ENCODE measurements around the gene CNOT1. TPM values are rescaled to one million over a fixed set of nuclear protein-coding genes. Genes with fewer than 3 reads are reported as not detected.

CNOT1 gene
- 151 and 195 TPM in 2 replicates for polyA plus RNA-seq (2011; rRNA removed)
- 672 and 771 TPM in 2 replicates for polyA minus RNA-seq (2011; rRNA and poly(A)+ RNA removed)

DNA sequence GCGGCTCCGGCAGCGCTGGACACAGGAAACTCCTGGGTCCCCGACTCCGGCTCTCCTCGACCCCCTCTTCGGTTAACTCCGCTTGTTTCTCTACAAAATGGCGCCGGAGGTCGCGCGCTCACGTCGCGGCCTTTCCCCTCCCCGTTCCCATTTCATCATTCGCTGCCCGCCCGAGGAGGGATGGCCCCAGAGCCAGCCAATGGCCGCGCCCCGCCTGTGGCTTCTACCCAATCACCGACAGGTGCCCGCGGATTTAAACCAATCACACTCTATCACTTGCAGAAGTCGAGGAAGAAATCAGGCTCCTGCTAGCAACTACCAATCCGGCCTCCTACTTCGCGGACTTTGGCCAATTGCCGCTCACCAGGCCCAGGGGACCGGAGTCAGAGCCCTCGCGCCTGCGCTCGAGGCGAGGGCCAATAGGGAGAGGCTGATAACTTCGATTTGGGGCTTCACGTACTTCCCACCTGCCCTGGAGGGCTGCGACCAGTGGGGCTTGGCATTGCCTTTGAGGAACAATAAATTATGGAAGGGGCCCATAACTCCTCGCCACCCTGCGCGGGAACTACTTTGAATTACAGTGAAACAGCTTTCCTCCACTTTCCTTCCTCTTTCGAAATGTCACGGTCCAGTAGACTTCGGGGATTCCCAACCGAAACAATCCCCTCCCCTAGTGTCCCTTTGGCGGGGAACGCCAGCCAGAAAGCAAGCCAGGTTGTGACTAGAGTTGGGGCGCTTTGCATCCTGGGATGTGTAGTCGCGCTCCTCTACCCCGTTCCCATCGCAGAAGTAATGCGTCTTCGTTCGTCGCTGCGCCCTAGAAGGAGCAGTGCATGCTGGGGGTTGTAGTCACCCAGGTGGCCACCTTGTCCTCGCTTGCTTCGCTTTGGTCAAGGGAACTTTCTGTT, at the start of gene CNOT1:
Gene CNOT1 (minus strand): TSS at position 94 of the 908 bp plus-strand sequence. CDS start 30,489 bp downstream, outside the sequence.
- peak; percentile 99 for DNase-seq (ENCODE audit: low read depth, low spot score)
- TF ChIP-seq, protein P1, sequence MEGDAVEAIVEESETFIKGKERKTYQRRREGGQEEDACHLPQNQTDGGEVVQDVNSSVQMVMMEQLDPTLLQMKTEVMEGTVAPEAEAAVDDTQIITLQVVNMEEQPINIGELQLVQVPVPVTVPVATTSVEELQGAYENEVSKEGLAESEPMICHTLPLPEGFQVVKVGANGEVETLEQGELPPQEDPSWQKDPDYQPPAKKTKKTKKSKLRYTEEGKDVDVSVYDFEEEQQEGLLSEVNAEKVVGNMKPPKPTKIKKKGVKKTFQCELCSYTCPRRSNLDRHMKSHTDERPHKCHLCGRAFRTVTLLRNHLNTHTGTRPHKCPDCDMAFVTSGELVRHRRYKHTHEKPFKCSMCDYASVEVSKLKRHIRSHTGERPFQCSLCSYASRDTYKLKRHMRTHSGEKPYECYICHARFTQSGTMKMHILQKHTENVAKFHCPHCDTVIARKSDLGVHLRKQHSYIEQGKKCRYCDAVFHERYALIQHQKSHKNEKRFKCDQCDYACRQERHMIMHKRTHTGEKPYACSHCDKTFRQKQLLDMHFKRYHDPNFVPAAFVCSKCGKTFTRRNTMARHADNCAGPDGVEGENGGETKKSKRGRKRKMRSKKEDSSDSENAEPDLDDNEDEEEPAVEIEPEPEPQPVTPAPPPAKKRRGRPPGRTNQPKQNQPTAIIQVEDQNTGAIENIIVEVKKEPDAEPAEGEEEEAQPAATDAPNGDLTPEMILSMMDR (IDR thresholded peaks at IDR 0.05; ENCODE audit: low read depth, low read length), result no peak
- ChIA-PET POLR2A (interaction anchor here (0.6 to 1.6 kb wide), 4 partner anchors 15 to 133 kb away, joined by 3 to 4 read pairs (median 3); no protein-coding TSS in a partner anchor), CTCF (interaction anchor here (1.9 kb wide), 1 partner anchor 126 kb away, joined by 5 read pairs; no protein-coding TSS in a partner anchor)
- H3K27me3 ChIP-seq (ENCODE audit: control insufficient read depth, insufficient read depth, low read length), result no peaks in the 10 kb centered on the region
- H3K9me3 ChIP-seq (ENCODE audit: control insufficient read depth, insufficient read depth, low read length), result peaks cover 6% of the 10 kb centered on the region; the same call in 1 of the 2 replicates
- peak within 1 kb of the TSS; percentile 98 for H3K4me3 ChIP-seq (ENCODE audit: low read depth, low read length)
- H3K27ac ChIP-seq (ENCODE audit: low read depth, low read length), result peak within 1 kb of the TSS; percentile 99

- POLR2A ChIA-PET, result interaction anchor here (1.1 kb wide), 1 partner anchor 78 kb away, joined by 3 read pairs; no protein-coding TSS in a partner anchor
- Histone ChIP-seq H3K4me3 (ENCODE audit: low read depth, low read length) (no peak overlapping the region), H3K27ac (ENCODE audit: low read depth, low read length) (no peak overlapping the region), H3K9me3 (ENCODE audit: control insufficient read depth, insufficient read depth, low read length) (peaks cover 3% of the 10 kb centered on the region; the same call in 1 of the 2 replicates), H3K27me3 (ENCODE audit: control insufficient read depth, insufficient read depth, low read length) (no peaks in the 10 kb centered on the region)
- no peak for DNase-seq (ENCODE audit: low read depth, low spot score)
- TF ChIP-seq, protein P1 (IDR thresholded peaks at IDR 0.05; ENCODE audit: low read depth, low read length), result no peak
- CTCF ChIA-PET, result interaction anchor here (0.6 to 3.3 kb wide), 7 partner anchors 8 to 77 kb away, joined by 3 to 55 read pairs (median 3); no protein-coding TSS in a partner anchor
Measured at GRCh38 chr16:58678716-58679115, 49.1 kb upstream of the CNOT1 start.

GRCh38 chr16:58678269-58678668, 48.6 kb upstream of the CNOT1 start:
- no peak for DNase-seq (ENCODE audit: low read depth, low spot score)
- TF ChIP-seq, protein P1 (IDR thresholded peaks at IDR 0.05; ENCODE audit: low read depth, low read length), result no peak
- Histone ChIP-seq H3K27ac (ENCODE audit: low read depth, low read length) (no peak overlapping the region), H3K4me3 (ENCODE audit: low read depth, low read length) (no peak overlapping the region), H3K9me3 (ENCODE audit: control insufficient read depth, insufficient read depth, low read length) (peaks cover 3% of the 10 kb centered on the region; the same call in 1 of the 2 replicates), H3K27me3 (ENCODE audit: control insufficient read depth, insufficient read depth, low read length) (no peaks in the 10 kb centered on the region)
- ChIA-PET POLR2A (interaction anchor here (1.1 kb wide), 1 partner anchor 79 kb away, joined by 3 read pairs; no protein-coding TSS in a partner anchor), CTCF (interaction anchor here (1.2 to 3.3 kb wide), 3 partner anchors 9 to 78 kb away, joined by 3 to 55 read pairs (median 8); no protein-coding TSS in a partner anchor)

DNA sequence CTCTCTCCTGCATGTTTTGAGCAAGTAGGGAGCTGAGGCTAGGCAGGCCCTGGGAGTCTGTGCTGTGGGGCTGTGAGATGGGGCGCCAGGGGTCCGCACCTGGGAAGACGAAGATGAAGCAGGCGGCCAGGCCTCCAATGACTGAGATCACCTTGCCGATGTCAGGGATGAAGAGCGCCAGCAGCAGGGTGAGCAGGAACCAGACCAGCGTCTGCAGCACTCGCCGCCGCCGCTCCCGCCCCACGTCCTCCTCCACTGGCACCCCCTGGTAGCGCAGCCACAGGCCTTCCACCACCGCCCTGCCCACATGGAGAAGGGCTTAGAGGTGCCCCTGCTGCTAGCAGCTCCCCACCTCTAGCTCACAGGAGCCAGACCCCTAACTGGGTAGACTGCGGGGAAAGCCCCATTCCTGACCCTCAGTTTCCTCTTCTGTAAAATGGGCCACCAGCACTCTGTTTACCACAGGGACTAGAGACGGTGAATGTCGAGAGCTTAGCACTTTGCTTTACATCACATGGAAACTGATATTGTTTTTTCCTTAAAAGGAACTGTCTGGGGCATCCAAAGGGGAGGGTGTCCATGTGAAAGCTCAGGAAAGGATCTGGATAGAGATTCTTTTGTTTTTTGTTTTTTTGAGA, 41.4 kb upstream of the CNOT1 start:
- Histone ChIP-seq H3K27me3 (ENCODE audit: control insufficient read depth, insufficient read depth, low read length) (no peaks in the 10 kb centered on the region), H3K9me3 (ENCODE audit: control insufficient read depth, insufficient read depth, low read length) (no peaks in the 10 kb centered on the region), H3K4me3 (ENCODE audit: low read depth, low read length) (no peak overlapping the region), H3K27ac (ENCODE audit: low read depth, low read length) (no peak overlapping the region)
- CTCF ChIA-PET, result interaction anchor here (1.4 to 1.9 kb wide), 2 partner anchors 10 to 85 kb away, joined by 3 to 6 read pairs; no protein-coding TSS in a partner anchor
- DNase-seq (ENCODE audit: low read depth, low spot score), result no peak
- POLR2A ChIA-PET, result no interaction called here
- TF ChIP-seq, protein P1 (IDR thresholded peaks at IDR 0.05; ENCODE audit: low read depth, low read length), result no peak

All from AG04450 (cell line).